GM19455 (cell line): ENCODE data around the gene APBA3.

Source experiments
- ATAC-seq: cut with Tn5 transposase; IDR thresholded peaks from one replicate; pipeline ENCODE4 v1.9.1; 2021; ENCODE audit not compliant: unreplicated experiment

APBA3 gene

GRCh38 chr19:3788996-3789778 lies 27.7 kb upstream of the APBA3 start:
- ATAC-seq: no peak

GRCh38 chr19:3785938-3786824 lies 24.7 kb upstream of the APBA3 start, which contains the start of gene MATK:
TSS of gene MATK (minus strand) at chr19:3786381. CDS start at chr19:3785135, 1,246 bp downstream.
- no peak for ATAC-seq

- no peak for ATAC-seq
Measured at GRCh38 chr19:3785451-3785937, 24.0 kb upstream of the APBA3 start.

DNA sequence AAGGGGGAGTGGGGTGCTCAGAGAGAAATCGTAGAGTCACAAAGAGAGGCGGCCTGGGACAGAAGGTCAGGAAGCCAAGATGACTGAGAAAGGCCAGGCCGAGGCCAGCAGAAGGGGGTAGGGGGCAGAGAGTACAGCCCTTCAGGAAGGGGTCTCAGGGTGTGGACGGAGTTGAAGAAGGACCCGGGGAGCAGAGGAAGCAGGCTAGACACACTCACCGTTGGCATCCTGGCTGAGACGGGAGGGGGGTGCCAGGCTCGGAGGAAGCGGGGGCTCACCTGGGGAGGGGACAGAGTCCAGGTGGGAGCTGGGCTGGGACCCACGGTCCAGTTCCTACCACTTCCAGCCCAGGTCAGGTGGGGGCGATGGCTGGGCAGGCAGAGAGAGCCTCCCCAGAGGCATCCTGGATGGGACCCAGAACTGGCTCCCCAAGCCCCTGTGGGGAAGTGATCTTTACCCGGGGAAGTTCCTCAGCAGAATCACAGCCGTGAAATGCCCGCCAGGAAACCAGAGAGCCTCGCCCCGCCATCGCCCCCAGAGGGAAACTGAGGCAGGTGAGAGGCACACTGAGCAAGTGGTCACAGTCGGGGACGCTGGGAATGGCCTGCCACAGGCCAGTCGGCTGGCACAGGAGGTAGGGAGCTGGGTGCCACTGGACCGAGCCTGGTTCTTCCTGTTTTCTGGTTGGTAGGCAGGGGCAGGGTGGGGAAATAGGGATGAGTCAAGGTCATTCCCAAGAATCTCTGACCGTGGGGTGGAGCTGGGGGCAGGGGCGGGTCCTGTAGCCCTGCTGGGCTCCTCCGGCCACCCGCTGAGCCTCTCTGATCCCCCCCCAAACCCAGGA lies 23.3 kb upstream of the APBA3 start:
- ATAC-seq: no peak

GRCh38 chr19:3783660-3784584 lies 22.4 kb upstream of the APBA3 start:
- no peak for ATAC-seq

- ATAC-seq: no peak
Measured at GRCh38 chr19:3782903-3783302, 21.4 kb upstream of the APBA3 start.

DNA sequence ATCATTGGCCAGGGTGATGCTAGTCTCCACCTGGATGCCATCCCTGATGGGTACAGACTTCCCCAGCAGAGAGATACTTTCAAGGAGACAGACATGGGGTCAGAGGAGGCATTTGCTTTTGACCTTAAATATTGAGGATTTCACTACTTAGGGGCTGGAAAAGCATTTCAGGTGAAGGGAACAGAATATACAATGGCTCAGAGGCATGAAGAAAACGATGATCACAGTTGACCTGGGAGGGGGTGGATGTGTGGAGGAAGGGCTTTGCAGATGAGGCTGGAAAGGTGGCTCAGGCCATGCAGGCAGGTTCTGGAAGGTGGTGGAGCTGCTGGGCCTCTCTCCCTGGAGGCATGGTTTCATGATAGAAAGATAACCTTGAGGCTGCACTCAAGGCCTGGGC lies 20.8 kb upstream of the APBA3 start:
- no peak for ATAC-seq

DNA sequence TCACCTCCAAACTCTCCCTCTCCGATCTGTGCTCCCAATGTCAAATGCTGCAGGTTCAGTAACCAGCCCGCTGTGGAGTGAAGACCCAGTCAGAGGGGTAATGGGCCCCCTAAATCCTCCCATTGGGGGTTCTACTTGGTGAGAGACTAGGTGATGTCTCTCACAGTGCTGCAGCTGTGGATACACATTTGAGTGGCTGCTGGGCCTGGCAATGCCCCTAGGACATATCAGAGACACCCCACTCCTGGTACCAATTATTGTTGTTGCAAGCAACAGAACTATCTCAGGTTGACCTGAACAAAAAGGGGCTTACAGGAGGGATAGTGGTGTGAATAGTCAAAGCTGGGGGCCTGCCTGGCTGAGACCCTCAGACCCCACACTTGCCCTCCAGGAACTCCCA lies 20.1 kb upstream of the APBA3 start:
- no peak for ATAC-seq

- no peak for ATAC-seq
Measured at GRCh38 chr19:3780786-3781304, 19.4 kb upstream of the APBA3 start.

- ATAC-seq: no peak
Measured at GRCh38 chr19:3778899-3779723, 17.6 kb upstream of the APBA3 start.

- no peak for ATAC-seq
Measured at GRCh38 chr19:3778104-3778867, 16.8 kb upstream of the APBA3 start.

DNA sequence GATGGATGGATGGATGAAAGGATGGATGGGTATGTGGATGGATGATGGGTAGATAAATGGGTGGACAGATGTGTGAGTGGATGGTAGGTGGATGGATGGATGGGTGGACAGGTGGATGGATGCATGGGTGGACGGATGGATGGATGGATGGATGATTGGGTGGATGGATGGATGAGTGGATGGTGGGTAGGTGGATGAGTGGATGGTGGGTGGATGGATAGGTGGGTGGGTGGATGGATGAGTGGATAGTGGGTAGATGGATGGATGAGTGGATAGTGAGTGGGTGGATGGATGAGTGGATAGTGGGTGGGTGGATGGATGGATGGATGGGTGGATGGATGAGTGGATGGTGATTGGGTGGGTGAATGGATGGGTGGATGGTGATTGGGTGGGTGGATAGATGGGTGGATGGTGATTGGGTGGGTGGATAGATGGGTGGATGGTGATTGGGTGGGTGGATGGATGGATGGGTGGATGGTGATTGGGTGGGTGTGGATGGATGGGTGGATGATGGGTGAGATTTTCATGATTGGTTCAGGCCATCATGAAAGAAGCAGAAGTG lies 15.1 kb upstream of the APBA3 start:
- ATAC-seq: no peak

- ATAC-seq: no peak
Measured at GRCh38 chr19:3775831-3776230, 14.3 kb upstream of the APBA3 start.

DNA sequence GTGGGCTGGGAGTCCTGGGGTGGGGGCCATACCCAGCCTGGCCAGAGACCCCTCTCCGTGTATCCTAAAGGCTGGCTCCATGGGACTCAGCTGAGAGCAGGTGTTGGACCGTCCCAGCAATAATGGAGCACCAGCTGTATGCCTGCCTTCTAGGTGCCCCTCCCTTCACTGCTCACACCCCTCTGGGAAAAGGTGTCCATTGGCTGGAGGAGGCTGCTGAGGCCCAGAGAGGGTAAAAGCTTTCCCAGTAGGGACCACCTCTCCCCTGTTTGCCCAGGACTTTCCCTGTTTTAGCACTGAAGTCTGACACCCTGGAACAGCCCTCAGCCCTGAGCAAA lies 13.9 kb upstream of the APBA3 start:
- no peak for ATAC-seq

- no peak for ATAC-seq
Measured at GRCh38 chr19:3774621-3775373, 13.3 kb upstream of the APBA3 start.

GRCh38 chr19:3773814-3774515 lies 12.5 kb upstream of the APBA3 start:
- no peak for ATAC-seq
